ENCODE data around the gene DGKG. TPM values are rescaled to one million over a fixed set of nuclear protein-coding genes. Genes with fewer than 3 reads are reported as not detected.

The DGKG gene
- total and polyA plus RNA-seq, 4 donors, result 0.84 to 7.8 (median 1.7) TPM

DNA sequence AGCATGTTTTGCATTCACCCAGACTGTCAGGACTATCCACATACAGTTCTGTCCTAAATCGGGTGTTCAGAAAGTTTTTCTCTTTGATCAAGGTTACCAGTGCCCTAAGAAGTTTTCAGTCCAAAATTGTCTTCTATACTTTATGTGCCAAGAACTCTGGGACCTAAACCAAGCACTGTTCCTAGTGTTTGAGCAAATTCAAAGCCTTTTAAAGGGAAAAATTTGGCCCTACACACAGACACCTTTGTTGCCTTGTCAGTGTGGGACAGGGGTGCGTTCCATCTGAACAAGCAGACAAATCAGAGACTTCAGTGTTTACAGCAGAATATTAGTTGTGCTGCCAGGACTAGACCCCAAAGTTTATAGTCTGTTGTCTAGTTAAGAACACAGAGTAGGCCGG, 50.6 kb downstream of the DGKG start:
- WGBS, result 92% methylated on average over 3 of the region's 3 CpGs
- no peaks in the 10 kb centered on the region for H3K27me3 ChIP-seq (ENCODE audit: control insufficient read depth in 4 of 4, insufficient read depth in 4 of 4, low read length in 3 of 4)
- H3K27ac ChIP-seq (ENCODE audit: low read depth in 1 of 2, low read length in 2 of 2), result no peak overlapping the region
- no peak for TF ChIP-seq EGR1 (IDR thresholded peaks at IDR 0.05; ENCODE audit: low read depth in 2 of 2)
- no peak for TF ChIP-seq HNF4A (conservative IDR thresholded peaks at IDR 0.05)
- no peak for TF ChIP-seq RAD21 (IDR thresholded peaks at IDR 0.05)
- TF ChIP-seq, protein P1, sequence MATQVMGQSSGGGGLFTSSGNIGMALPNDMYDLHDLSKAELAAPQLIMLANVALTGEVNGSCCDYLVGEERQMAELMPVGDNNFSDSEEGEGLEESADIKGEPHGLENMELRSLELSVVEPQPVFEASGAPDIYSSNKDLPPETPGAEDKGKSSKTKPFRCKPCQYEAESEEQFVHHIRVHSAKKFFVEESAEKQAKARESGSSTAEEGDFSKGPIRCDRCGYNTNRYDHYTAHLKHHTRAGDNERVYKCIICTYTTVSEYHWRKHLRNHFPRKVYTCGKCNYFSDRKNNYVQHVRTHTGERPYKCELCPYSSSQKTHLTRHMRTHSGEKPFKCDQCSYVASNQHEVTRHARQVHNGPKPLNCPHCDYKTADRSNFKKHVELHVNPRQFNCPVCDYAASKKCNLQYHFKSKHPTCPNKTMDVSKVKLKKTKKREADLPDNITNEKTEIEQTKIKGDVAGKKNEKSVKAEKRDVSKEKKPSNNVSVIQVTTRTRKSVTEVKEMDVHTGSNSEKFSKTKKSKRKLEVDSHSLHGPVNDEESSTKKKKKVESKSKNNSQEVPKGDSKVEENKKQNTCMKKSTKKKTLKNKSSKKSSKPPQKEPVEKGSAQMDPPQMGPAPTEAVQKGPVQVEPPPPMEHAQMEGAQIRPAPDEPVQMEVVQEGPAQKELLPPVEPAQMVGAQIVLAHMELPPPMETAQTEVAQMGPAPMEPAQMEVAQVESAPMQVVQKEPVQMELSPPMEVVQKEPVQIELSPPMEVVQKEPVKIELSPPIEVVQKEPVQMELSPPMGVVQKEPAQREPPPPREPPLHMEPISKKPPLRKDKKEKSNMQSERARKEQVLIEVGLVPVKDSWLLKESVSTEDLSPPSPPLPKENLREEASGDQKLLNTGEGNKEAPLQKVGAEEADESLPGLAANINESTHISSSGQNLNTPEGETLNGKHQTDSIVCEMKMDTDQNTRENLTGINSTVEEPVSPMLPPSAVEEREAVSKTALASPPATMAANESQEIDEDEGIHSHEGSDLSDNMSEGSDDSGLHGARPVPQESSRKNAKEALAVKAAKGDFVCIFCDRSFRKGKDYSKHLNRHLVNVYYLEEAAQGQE (IDR thresholded peaks at IDR 0.05), result no peak
- TF ChIP-seq, protein P2, sequence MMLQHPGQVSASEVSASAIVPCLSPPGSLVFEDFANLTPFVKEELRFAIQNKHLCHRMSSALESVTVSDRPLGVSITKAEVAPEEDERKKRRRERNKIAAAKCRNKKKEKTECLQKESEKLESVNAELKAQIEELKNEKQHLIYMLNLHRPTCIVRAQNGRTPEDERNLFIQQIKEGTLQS (IDR thresholded peaks at IDR 0.05), result no peak
- TF ChIP-seq FOXA2 (IDR thresholded peaks at IDR 0.05), result no peak
- no peak for TF ChIP-seq NR2F2 (IDR thresholded peaks at IDR 0.05)
- no peak for TF ChIP-seq JUND (IDR thresholded peaks at IDR 0.05)
- no peak for TF ChIP-seq SP1 (IDR thresholded peaks at IDR 0.05)
- TF ChIP-seq TAF1 (conservative IDR thresholded peaks at IDR 0.05), result no peak
- no peak for TF ChIP-seq RXRA (IDR thresholded peaks at IDR 0.05)
- no peak for TF ChIP-seq YY1 (IDR thresholded peaks at IDR 0.05)
- TF ChIP-seq FOXA1 (IDR thresholded peaks at IDR 0.05), result no peak
- TF ChIP-seq, protein P3, sequence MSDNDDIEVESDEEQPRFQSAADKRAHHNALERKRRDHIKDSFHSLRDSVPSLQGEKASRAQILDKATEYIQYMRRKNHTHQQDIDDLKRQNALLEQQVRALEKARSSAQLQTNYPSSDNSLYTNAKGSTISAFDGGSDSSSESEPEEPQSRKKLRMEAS (IDR thresholded peaks at IDR 0.05), result no peak
- TF ChIP-seq, protein P4, sequence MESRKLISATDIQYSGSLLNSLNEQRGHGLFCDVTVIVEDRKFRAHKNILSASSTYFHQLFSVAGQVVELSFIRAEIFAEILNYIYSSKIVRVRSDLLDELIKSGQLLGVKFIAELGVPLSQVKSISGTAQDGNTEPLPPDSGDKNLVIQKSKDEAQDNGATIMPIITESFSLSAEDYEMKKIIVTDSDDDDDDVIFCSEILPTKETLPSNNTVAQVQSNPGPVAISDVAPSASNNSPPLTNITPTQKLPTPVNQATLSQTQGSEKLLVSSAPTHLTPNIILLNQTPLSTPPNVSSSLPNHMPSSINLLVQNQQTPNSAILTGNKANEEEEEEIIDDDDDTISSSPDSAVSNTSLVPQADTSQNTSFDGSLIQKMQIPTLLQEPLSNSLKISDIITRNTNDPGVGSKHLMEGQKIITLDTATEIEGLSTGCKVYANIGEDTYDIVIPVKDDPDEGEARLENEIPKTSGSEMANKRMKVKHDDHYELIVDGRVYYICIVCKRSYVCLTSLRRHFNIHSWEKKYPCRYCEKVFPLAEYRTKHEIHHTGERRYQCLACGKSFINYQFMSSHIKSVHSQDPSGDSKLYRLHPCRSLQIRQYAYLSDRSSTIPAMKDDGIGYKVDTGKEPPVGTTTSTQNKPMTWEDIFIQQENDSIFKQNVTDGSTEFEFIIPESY (IDR thresholded peaks at IDR 0.05), result no peak
- TF ChIP-seq, protein P5, sequence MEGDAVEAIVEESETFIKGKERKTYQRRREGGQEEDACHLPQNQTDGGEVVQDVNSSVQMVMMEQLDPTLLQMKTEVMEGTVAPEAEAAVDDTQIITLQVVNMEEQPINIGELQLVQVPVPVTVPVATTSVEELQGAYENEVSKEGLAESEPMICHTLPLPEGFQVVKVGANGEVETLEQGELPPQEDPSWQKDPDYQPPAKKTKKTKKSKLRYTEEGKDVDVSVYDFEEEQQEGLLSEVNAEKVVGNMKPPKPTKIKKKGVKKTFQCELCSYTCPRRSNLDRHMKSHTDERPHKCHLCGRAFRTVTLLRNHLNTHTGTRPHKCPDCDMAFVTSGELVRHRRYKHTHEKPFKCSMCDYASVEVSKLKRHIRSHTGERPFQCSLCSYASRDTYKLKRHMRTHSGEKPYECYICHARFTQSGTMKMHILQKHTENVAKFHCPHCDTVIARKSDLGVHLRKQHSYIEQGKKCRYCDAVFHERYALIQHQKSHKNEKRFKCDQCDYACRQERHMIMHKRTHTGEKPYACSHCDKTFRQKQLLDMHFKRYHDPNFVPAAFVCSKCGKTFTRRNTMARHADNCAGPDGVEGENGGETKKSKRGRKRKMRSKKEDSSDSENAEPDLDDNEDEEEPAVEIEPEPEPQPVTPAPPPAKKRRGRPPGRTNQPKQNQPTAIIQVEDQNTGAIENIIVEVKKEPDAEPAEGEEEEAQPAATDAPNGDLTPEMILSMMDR (IDR thresholded peaks at IDR 0.05; ENCODE audit: low read depth, low read length, missing input control), result no peak
- no peaks in the 10 kb centered on the region for H3K4me1 ChIP-seq (ENCODE audit: control insufficient read depth in 4 of 4, insufficient read depth in 4 of 4, low read length in 3 of 4)
- no peak for DNase-seq (ENCODE audit: low spot score)
- no peaks in the 10 kb centered on the region for H3K9me3 ChIP-seq (ENCODE audit: control insufficient read depth in 4 of 4, low read length in 3 of 4)
- H3K36me3 ChIP-seq (ENCODE audit: control insufficient read depth in 4 of 4, insufficient read depth in 3 of 4, low read depth in 1 of 4, low read length in 3 of 4), result no peaks in the 10 kb centered on the region
- no peak overlapping the region for H3K4me3 ChIP-seq (ENCODE audit: low read depth in 1 of 3, low read length in 3 of 3)
- no peak overlapping the region for H3K9ac ChIP-seq (ENCODE audit: low read depth in 1 of 2, low read length in 2 of 2)

DNA sequence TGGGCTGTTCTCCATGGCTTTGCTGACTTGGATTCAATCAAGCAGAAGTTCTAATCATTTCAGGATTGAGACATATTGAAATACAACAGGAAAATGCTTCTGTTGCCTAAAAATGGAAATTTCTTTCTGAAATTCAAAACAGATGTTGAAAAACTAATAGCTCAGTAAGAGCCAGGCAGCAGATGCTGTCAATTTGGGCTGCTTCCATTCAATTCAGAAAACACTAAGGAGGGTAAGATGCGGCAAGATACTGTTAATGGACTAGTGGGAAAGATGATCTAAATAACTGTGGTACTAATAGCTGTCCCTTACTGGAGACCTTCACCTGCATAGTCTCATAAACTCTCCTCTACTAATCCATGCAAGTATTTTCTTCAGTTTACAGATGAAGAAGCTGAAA, 53.5 kb downstream of the DGKG start:
- Histone ChIP-seq H3K4me1 (ENCODE audit: control insufficient read depth in 4 of 4, insufficient read depth in 4 of 4, low read length in 3 of 4) (no peaks in the 10 kb centered on the region), H3K9me3 (ENCODE audit: control insufficient read depth in 4 of 4, low read length in 3 of 4) (no peaks in the 10 kb centered on the region), H3K36me3 (ENCODE audit: control insufficient read depth in 4 of 4, insufficient read depth in 3 of 4, low read depth in 1 of 4, low read length in 3 of 4) (no peaks in the 10 kb centered on the region), H3K27me3 (ENCODE audit: control insufficient read depth in 4 of 4, insufficient read depth in 4 of 4, low read length in 3 of 4) (peaks cover 0 to 3% (median under 1%) of the 10 kb centered on the region in 4 donors), H3K4me3 (ENCODE audit: low read depth in 1 of 3, low read length in 3 of 3) (no peak overlapping the region), H3K9ac (ENCODE audit: low read depth in 1 of 2, low read length in 2 of 2) (no peak overlapping the region), H3K27ac (ENCODE audit: low read depth in 1 of 2, low read length in 2 of 2) (no peak overlapping the region)
- WGBS, result 93% methylated on average over 1 of the region's 1 CpG
- no peak for DNase-seq (ENCODE audit: low spot score)
- no peak for TF ChIP-seq JUND (IDR thresholded peaks at IDR 0.05)
- TF ChIP-seq HNF4G (IDR thresholded peaks at IDR 0.05), result no peak
- no peak for TF ChIP-seq EGR1 (IDR thresholded peaks at IDR 0.05; ENCODE audit: low read depth in 2 of 2)
- TF ChIP-seq, protein P1 (IDR thresholded peaks at IDR 0.05), result no peak
- TF ChIP-seq, protein P2 (IDR thresholded peaks at IDR 0.05), result no peak
- TF ChIP-seq RXRA (IDR thresholded peaks at IDR 0.05), result no peak
- no peak for TF ChIP-seq FOXA2 (IDR thresholded peaks at IDR 0.05)
- TF ChIP-seq, protein P5 (IDR thresholded peaks at IDR 0.05; ENCODE audit: low read depth, low read length, missing input control), result no peak
- TF ChIP-seq FOXA1 (IDR thresholded peaks at IDR 0.05), result no peak
- TF ChIP-seq SP1 (IDR thresholded peaks at IDR 0.05), result no peak
- TF ChIP-seq YY1 (IDR thresholded peaks at IDR 0.05), result no peak
- no peak for TF ChIP-seq TAF1 (conservative IDR thresholded peaks at IDR 0.05)
- TF ChIP-seq NR2F2 (IDR thresholded peaks at IDR 0.05), result no peak
- no peak for TF ChIP-seq HNF4A (conservative IDR thresholded peaks at IDR 0.05)

Measured in liver (tissue), 9 donors.